SU-DHL-6 (cell line): ENCODE data around the gene POU6F2.
"Not testable (repeated sequence)": the region's sequence is repeated elsewhere in the genome, so short reads cannot be mapped to it uniquely, and the experiment has no call there.

Experiments
- CTCF ChIP-seq: fragments of 200-600 bp; sonication (generic); IDR thresholded peaks from one replicate; pipeline ENCODE4 v1.5.1; 2017; ENCODE audit warnings: antibody characterized with exemption, mild to moderate bottlenecking, low read length, moderate library complexity; ENCODE audit not compliant: insufficient read depth, poor library complexity, severe bottlenecking
- EZH2phosphoT487 ChIP-seq: fragments of 200-600 bp; sonication (generic), shearing (Covaris generic); conservative IDR thresholded peaks from 2 replicates; pipeline ENCODE4 v1.6.1; 2018; ENCODE audit warnings: mild to moderate bottlenecking, antibody characterized with exemption, low read length, moderate library complexity, mixed read lengths

- not testable (repeated sequence) for TF ChIP-seq CTCF, EZH2phosphoT487
Observed at GRCh38 chr7:39013049-39013939, 35.6 kb downstream of the POU6F2 start.
